OCI-LY7 (cell line): Measurements from ENCODE around the gene BTRC. TPM values are rescaled to one million over a fixed set of nuclear protein-coding genes. Genes with fewer than 3 reads are reported as not detected.

ENCODE experiments used
- BruUV-seq: library from RNA; stranded (reverse); fragments of 400-500 nt; replicated peaks from 2 replicates; lab custom pipeline; 2021; lab: Mats Ljungman, UMichigan
- CTCF ChIA-PET: fragments of 300-600 bp; sonication (Branson Sonifier 250); formaldehyde crosslinking; loops from one replicate; lab custom pipeline; 2022; ENCODE audit warnings: antibody characterized with exemption; ENCODE audit not compliant: unreplicated experiment; lab: Charles Lee
- POLR2A ChIA-PET: fragments of 300-600 bp; sonication (Branson Sonifier 250); formaldehyde crosslinking; loops from one replicate; lab custom pipeline; 2022; ENCODE audit warnings: antibody characterized with exemption; lab: Charles Lee
- DNase-seq: peaks from one replicate; pipeline ENCODE4 v3.0.0-alpha.2; 2015; ENCODE audit warnings: low spot score
- H2AFZ ChIP-seq: fragments of 200-600 bp; sonication (generic), shearing (Covaris generic); 2 replicates; pipeline ENCODE4 v1.6.1; 2014; ENCODE audit warnings: mild to moderate bottlenecking, antibody characterized with exemption, low read length, moderate library complexity
- H3K27ac ChIP-seq: fragments of 200-600 bp; sonication (generic); 2 replicates; pipeline ENCODE4 v1.5.1; 2014; ENCODE audit warnings: mixed run types, low read depth, mild to moderate bottlenecking, moderate library complexity, low read length, inconsistent platforms; ENCODE audit not compliant: poor library complexity, severe bottlenecking
- H3K36me3 ChIP-seq: fragments of 200-600 bp; sonication (generic); 2 replicates; pipeline ENCODE4 v1.6.1; 2014; ENCODE audit warnings: mild to moderate bottlenecking, antibody characterized with exemption, low read length, moderate library complexity, mixed read lengths; ENCODE audit not compliant: insufficient read depth
- H3K4me1 ChIP-seq: fragments of 200-600 bp; sonication (generic); 2 replicates; pipeline ENCODE4 v1.5.1; 2014; ENCODE audit warnings: mild to moderate bottlenecking, low read length; ENCODE audit not compliant: insufficient read depth, poor library complexity, severe bottlenecking
- H3K4me2 ChIP-seq: fragments of 200-600 bp; sonication (generic); 2 replicates; pipeline ENCODE4 v1.6.1; 2014; ENCODE audit warnings: mild to moderate bottlenecking, low read length
- H3K4me3 ChIP-seq: fragments of 200-600 bp; sonication (generic); 2 replicates; pipeline ENCODE4 v1.5.1; 2014; ENCODE audit warnings: mild to moderate bottlenecking, low read depth, low read length; ENCODE audit not compliant: poor library complexity, severe bottlenecking
- H3K79me2 ChIP-seq: fragments of 200-600 bp; sonication (generic); 2 replicates; pipeline ENCODE4 v1.6.1; 2016; ENCODE audit warnings: low read depth, mild to moderate bottlenecking, low read length, moderate library complexity, mixed read lengths; ENCODE audit not compliant: insufficient read depth
- H3K9me2 ChIP-seq: fragments of 200-600 bp; sonication (generic); 2 replicates; pipeline ENCODE4 v1.6.1; 2016; ENCODE audit warnings: mild to moderate bottlenecking, low read length, mixed read lengths; ENCODE audit not compliant: insufficient read depth
- H3K9me3 ChIP-seq: fragments of 200-600 bp; sonication (generic); 2 replicates; pipeline ENCODE4 v1.6.1; 2014; ENCODE audit warnings: mild to moderate bottlenecking, mixed run types, low read length, mixed read lengths
- H4K20me1 ChIP-seq: fragments of 200-600 bp; sonication (generic); 2 replicates; pipeline ENCODE4 v1.6.1; 2014; ENCODE audit warnings: mild to moderate bottlenecking, antibody characterized with exemption, low read length, moderate library complexity, mixed read lengths; ENCODE audit not compliant: insufficient read depth
- EZH2phosphoT487 ChIP-seq: fragments of 200-600 bp; sonication (generic); IDR thresholded peaks from 2 replicates; pipeline ENCODE4 v1.6.1; 2018; ENCODE audit warnings: low read depth, borderline replicate concordance, mild to moderate bottlenecking, mixed run types, antibody characterized with exemption, low read length, moderate library complexity, mixed read lengths
- intact Hi-C: fragments of 100-400 bp; cut with micrococcal nuclease; formaldehyde crosslinking; loops from one replicate; pipeline ENCODE4 v1.10.0; 2022; ENCODE audit not compliant: unreplicated experiment
- total RNA-seq, 2 experiments: library from RNA; depleted of rRNA in 1 of 2; stranded (reverse); fragments of >200 nt in 1 of 2; shearing (Covaris generic) in 1 of 2; gene quantifications; 2 replicates each; pipeline ENCODE4 v1.2.3, GENCODE V29; 2014 to 2022
- TF ChIP-seq, protein P1 (sequence below): fragments of 200-600 bp; sonication (generic); conservative IDR thresholded peaks from 2 replicates; pipeline ENCODE4 v1.5.1; 2014; ENCODE audit warnings: mild to moderate bottlenecking, antibody characterized with exemption, low read length, moderate library complexity, mixed read lengths

BTRC gene
- total RNA-seq, 2 experiments from 2014 or later = 6.1 to 17.8 TPM

DNA sequence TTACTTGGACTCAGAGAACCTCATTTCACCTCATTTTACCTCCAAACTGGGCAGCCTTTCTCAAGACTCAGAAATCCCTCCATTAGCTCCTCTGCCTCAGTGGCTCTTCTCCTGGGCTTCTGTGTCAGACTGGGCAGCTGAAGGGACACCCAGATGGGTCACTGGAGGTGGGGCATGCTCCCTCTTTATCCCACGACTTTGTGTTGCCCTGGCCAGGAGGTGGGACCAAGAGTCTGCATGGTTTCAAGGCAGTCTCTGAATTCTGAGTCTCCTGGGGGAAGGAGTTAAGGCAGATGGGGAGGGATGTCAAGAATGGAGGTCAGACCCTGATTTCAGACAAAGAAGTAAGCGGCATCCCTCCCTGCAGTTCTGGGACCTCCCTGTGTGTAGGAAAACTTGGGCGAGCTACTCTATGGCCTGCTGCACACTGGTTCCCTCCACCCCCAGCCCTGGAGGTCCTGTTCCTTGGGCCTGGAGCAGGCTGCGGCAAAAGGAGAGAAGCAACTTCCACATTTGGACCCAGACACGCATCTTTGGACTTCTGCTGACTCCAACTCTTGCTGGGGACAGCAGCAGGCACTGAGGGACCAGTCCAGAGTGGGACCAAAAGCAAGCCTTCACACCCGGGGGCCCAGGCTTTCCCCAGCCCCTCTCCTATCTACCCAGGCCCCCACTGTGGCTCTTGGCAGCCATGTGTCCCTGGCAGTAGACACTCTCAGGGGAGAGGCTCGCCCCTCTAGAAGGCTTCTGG, 223.3 kb downstream of the BTRC start:
- no peak overlapping the region for H3K4me2 ChIP-seq
- no peaks in the 10 kb centered on the region for H4K20me1 ChIP-seq
- no peaks in the 10 kb centered on the region for H3K79me2 ChIP-seq
- CTCF ChIA-PET = no interaction called here
- peaks cover 8% of the 10 kb centered on the region for H3K4me1 ChIP-seq
- H2AFZ ChIP-seq = no peak overlapping the region
- no peak overlapping the region for H3K4me3 ChIP-seq
- no peak for TF ChIP-seq EZH2phosphoT487
- TF ChIP-seq, protein P1, sequence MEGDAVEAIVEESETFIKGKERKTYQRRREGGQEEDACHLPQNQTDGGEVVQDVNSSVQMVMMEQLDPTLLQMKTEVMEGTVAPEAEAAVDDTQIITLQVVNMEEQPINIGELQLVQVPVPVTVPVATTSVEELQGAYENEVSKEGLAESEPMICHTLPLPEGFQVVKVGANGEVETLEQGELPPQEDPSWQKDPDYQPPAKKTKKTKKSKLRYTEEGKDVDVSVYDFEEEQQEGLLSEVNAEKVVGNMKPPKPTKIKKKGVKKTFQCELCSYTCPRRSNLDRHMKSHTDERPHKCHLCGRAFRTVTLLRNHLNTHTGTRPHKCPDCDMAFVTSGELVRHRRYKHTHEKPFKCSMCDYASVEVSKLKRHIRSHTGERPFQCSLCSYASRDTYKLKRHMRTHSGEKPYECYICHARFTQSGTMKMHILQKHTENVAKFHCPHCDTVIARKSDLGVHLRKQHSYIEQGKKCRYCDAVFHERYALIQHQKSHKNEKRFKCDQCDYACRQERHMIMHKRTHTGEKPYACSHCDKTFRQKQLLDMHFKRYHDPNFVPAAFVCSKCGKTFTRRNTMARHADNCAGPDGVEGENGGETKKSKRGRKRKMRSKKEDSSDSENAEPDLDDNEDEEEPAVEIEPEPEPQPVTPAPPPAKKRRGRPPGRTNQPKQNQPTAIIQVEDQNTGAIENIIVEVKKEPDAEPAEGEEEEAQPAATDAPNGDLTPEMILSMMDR = no peak
- intact Hi-C loops = no loop called here
- 0 out of 2 replicates have a peak, but pooled peaks cover 3% of the 10 kb centered on the region for H3K36me3 ChIP-seq
- DNase-seq = no peak
- H3K9me3 ChIP-seq = no peaks in the 10 kb centered on the region
- no TSS peak for BruUV-seq
- H3K9me2 ChIP-seq = no peaks in the 10 kb centered on the region
- POLR2A ChIA-PET = interaction anchor here (0.9 kb wide), 1 partner anchor 204 kb away, joined by 4 read pairs; no protein-coding TSS in a partner anchor
- no peak overlapping the region for H3K27ac ChIP-seq

- H3K4me1 ChIP-seq = peaks cover 8% of the 10 kb centered on the region
- no peak overlapping the region for H3K27ac ChIP-seq
- intact Hi-C loops = no loop called here
- no peaks in the 10 kb centered on the region for H3K9me2 ChIP-seq
- TF ChIP-seq, protein P1 = no peak
- no peak for TF ChIP-seq EZH2phosphoT487
- no peaks in the 10 kb centered on the region for H4K20me1 ChIP-seq
- ChIA-PET CTCF (interaction anchor here (0.5 kb wide), 1 partner anchor 1881 kb away, joined by 9 read pairs; the partner anchor contains the start of gene CALHM1), POLR2A (no interaction called here)
- BruUV-seq = no TSS peak
- H3K36me3 ChIP-seq = 0 out of 2 replicates have a peak, but pooled peaks cover 3% of the 10 kb centered on the region
- H3K79me2 ChIP-seq = no peaks in the 10 kb centered on the region
- no peak overlapping the region for H2AFZ ChIP-seq
- DNase-seq = no peak
- H3K4me3 ChIP-seq = no peak overlapping the region
- no peaks in the 10 kb centered on the region for H3K9me3 ChIP-seq
- no peak overlapping the region for H3K4me2 ChIP-seq
Measured at GRCh38 chr10:101578192-101578591, 224.2 kb downstream of the BTRC start.
